Measurements from ENCODE around the gene RNF220.

DNA sequence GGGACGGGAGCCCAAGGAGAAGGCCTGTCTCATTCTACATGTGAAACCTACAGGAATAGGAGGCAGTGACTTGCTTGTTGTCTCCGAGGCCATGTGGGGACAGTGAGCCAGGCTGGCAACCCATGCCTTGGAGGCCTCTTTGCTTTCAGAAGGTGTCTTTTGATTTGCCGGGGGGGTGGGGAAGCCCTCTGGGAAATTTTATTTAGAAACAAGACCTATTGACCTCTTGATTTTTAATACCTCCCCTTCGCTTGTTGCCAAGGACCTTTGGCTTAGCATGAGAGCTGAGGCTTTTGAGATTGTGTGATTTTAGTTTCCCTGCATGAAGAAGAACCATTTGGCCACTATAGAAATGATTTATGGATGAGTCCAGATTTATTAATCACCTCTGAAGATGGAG, 273.6 kb downstream of the RNF220 start:
- TF ChIP-seq ZBTB17 (tag by site-specific recombination; IDR thresholded peaks at IDR 0.05) (no peak), HOXD13 (CRISPR knock-in tag; IDR thresholded peaks at IDR 0.05; ENCODE audit: borderline replicate concordance) (no peak), ZNF184 (tag by site-specific recombination; IDR thresholded peaks at IDR 0.05) (no peak), ZNF211 (tag by site-specific recombination; IDR thresholded peaks at IDR 0.05; ENCODE audit: low read depth) (no peak), SP2 (tag by site-specific recombination; IDR thresholded peaks at IDR 0.05) (no peak), ZNF214 (tag by site-specific recombination; IDR thresholded peaks at IDR 0.05; ENCODE audit: borderline replicate concordance) (no peak), ZNF549 (tag by site-specific recombination; IDR thresholded peaks at IDR 0.05) (no peak), ZIC2 (tag by site-specific recombination; IDR thresholded peaks at IDR 0.05) (no peak), ZNF629 (tag by site-specific recombination; IDR thresholded peaks at IDR 0.05) (no peak)
- TF ChIP-seq, protein P1, sequence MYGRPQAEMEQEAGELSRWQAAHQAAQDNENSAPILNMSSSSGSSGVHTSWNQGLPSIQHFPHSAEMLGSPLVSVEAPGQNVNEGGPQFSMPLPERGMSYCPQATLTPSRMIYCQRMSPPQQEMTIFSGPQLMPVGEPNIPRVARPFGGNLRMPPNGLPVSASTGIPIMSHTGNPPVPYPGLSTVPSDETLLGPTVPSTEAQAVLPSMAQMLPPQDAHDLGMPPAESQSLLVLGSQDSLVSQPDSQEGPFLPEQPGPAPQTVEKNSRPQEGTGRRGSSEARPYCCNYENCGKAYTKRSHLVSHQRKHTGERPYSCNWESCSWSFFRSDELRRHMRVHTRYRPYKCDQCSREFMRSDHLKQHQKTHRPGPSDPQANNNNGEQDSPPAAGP (tag by site-specific recombination; IDR thresholded peaks at IDR 0.05): no peak
- TF ChIP-seq, protein P2, sequence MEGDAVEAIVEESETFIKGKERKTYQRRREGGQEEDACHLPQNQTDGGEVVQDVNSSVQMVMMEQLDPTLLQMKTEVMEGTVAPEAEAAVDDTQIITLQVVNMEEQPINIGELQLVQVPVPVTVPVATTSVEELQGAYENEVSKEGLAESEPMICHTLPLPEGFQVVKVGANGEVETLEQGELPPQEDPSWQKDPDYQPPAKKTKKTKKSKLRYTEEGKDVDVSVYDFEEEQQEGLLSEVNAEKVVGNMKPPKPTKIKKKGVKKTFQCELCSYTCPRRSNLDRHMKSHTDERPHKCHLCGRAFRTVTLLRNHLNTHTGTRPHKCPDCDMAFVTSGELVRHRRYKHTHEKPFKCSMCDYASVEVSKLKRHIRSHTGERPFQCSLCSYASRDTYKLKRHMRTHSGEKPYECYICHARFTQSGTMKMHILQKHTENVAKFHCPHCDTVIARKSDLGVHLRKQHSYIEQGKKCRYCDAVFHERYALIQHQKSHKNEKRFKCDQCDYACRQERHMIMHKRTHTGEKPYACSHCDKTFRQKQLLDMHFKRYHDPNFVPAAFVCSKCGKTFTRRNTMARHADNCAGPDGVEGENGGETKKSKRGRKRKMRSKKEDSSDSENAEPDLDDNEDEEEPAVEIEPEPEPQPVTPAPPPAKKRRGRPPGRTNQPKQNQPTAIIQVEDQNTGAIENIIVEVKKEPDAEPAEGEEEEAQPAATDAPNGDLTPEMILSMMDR (tag by site-specific recombination; IDR thresholded peaks at IDR 0.05): no peak
- TF ChIP-seq, protein P3, sequence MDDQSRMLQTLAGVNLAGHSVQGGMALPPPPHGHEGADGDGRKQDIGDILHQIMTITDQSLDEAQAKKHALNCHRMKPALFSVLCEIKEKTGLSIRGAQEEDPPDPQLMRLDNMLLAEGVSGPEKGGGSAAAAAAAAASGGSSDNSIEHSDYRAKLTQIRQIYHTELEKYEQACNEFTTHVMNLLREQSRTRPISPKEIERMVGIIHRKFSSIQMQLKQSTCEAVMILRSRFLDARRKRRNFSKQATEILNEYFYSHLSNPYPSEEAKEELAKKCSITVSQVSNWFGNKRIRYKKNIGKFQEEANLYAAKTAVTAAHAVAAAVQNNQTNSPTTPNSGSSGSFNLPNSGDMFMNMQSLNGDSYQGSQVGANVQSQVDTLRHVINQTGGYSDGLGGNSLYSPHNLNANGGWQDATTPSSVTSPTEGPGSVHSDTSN (CRISPR knock-in tag; IDR thresholded peaks at IDR 0.05): no peak
